Stomach (tissue), 9 donors: ENCODE results near the gene HOXD8. TPM values are rescaled to one million over a fixed set of nuclear protein-coding genes. Genes with fewer than 3 reads are reported as not detected.
A peak's percentile ranks its signal among the peaks of the same experiment; 100 is the strongest.

Experiments
- DNase-seq, 2 donors: peaks; one replicate each; pipeline versions ENCODE4 v3.0.0 to v3.0.0-alpha.2; 2013 to 2019
- H3K27ac ChIP-seq, 5 donors: fragments of 200-600 bp in 4 of 5; sonication (generic) in 4 of 5; one replicate each; pipeline ENCODE4 v1.5.1; 2013 to 2019; ENCODE audit warnings: mild to moderate bottlenecking in 1 of 5, moderate library complexity in 1 of 5
- H3K27me3 ChIP-seq, 3 donors: fragments of 200-600 bp; sonication (generic); one replicate each; pipeline ENCODE4 v1.5.1; 2017 to 2019; ENCODE audit warnings: mixed run types in 1 of 3
- H3K36me3 ChIP-seq, 4 donors: fragments of 200-600 bp; sonication (generic); 1 replicate in 3 of 4; 2 replicates in 1 of 4; pipeline ENCODE4 v1.5.1; 2016 to 2019
- H3K4me1 ChIP-seq, 4 donors: fragments of 200-600 bp; sonication (generic); one replicate each; pipeline ENCODE4 v1.5.1; 2016 to 2019
- H3K4me3 ChIP-seq, 4 donors: fragments of 200-600 bp; sonication (generic) in 3 of 4; one replicate each; pipeline ENCODE4 v1.5.1; 2016 to 2019; ENCODE audit warnings: mild to moderate bottlenecking in 1 of 4
- H3K9me3 ChIP-seq, 4 donors: fragments of 200-600 bp; sonication (generic); one replicate each; pipeline ENCODE4 v1.5.1; 2016 to 2019
- CTCF ChIP-seq, 7 experiments: fragments of 450-650 bp in 4 of 7; fragments of 200-600 bp in 3 of 7; sonication (generic) in 3 of 7; IDR thresholded peaks; one replicate each; pipeline ENCODE4 v1.5.1; 2016 to 2019; ENCODE audit warnings: antibody characterized with exemption in 7 of 7, control low read depth in 2 of 7, mild to moderate bottlenecking in 1 of 7
- EP300 ChIP-seq: sonication (generic); formaldehyde crosslinking; IDR thresholded peaks from one replicate; pipeline ENCODE4 v1.6.1; 2017; ENCODE audit warnings: antibody characterized with exemption
- POLR2A ChIP-seq, 4 donors: fragments of 450-650 bp; IDR thresholded peaks; one replicate each; pipeline ENCODE4 v1.6.1; 2016; ENCODE audit warnings: antibody characterized with exemption in 4 of 4, control low read depth in 2 of 4, mild to moderate bottlenecking in 1 of 4, moderate library complexity in 1 of 4
- POLR2AphosphoS5 ChIP-seq, 3 donors: sonication (generic); formaldehyde crosslinking; IDR thresholded peaks; one replicate each; pipeline ENCODE4 v1.6.1; 2016; ENCODE audit warnings: antibody characterized with exemption in 3 of 3
- WGBS, 5 donors: extraction: QIAGEN DNeasy Blood & Tissue Kit in 3 of 5; methylation state at CpG; one replicate each; pipeline versions ENCODE4 v1.1.5 to v1.1.7; 2013 to 2018; 5-methylcytosine and 5-hydroxymethylcytosine counted together
- intact Hi-C: fragments of 100-400 bp; cut with DNase I; formaldehyde crosslinking; loops from one replicate; pipeline ENCODE4 v1.15.1; 2023; ENCODE audit warnings: low total_unique reads
- polyA plus RNA-seq, 3 donors: library from polyadenylated mRNA; stranded (reverse); fragments of 200-250 nt; gene quantifications; one replicate each; pipeline ENCODE4 v1.2.3, GENCODE V29; 2013
- total RNA-seq, 5 donors: library from RNA; depleted of rRNA; stranded (reverse); fragments of >200 nt; gene quantifications; one replicate each; pipeline versions ENCODE4 v1.1.0 to v1.2.3, GENCODE V29; 2014 to 2016
- donor health status: healthy with polysubstance abuse.
- donor health status: Bipolar disorder and iron deficiency.
- donor health status: healthy.

The HOXD8 gene
- total and polyA plus RNA-seq, 8 donors: 0.58 to 15.9 (median 1.8) TPM; not detected in 2

GRCh38 chr2:176087330-176088047, 42.0 kb upstream of the HOXD8 start:
- WGBS, 5 donors: 21 to 30% (median 25%) methylated on average over 24 to 29 of the region's 29 CpGs
- peaks cover 11 to 58% (median 42%) of the 10 kb centered on the region in 4 donors for H3K4me1 ChIP-seq
- H3K36me3 ChIP-seq: no peaks in the 10 kb centered on the region
- peaks cover under 1 to 30% (median 9%) of the 10 kb centered on the region in 4 donors for H3K9me3 ChIP-seq
- no peak for TF ChIP-seq POLR2AphosphoS5 (IDR thresholded peaks at IDR 0.05)
- no peak for TF ChIP-seq EP300
- TF ChIP-seq POLR2A (IDR thresholded peaks at IDR 0.05): no peak
- no peak for TF ChIP-seq CTCF (IDR thresholded peaks at IDR 0.05)
- peak overlapping the region in 3 of 4 donors; percentile 12 to 50 (median 22) for H3K4me3 ChIP-seq
- DNase-seq: no peak
- H3K27ac ChIP-seq: no peak overlapping the region
- peaks cover 52 to 100% (median 100%) of the 10 kb centered on the region in 3 donors for H3K27me3 ChIP-seq
- intact Hi-C loops: no loop called here

GRCh38 chr2:176088048-176088936, 41.2 kb upstream of the HOXD8 start:
- Histone ChIP-seq H3K4me1 (peaks cover 19 to 58% (median 45%) of the 10 kb centered on the region in 4 donors), H3K36me3 (no peaks in the 10 kb centered on the region), H3K9me3 (peaks cover 0 to 28% (median 6%) of the 10 kb centered on the region in 4 donors), H3K27ac (no peak overlapping the region), H3K27me3 (peaks cover 52 to 100% (median 100%) of the 10 kb centered on the region in 3 donors), H3K4me3 (peak overlapping the region; percentile 12 to 50 (median 19))
- DNase-seq: peak; percentile 54 to 83
- 4 to 8% (median 6%) methylated on average over 34 to 49 of the region's 49 CpGs for WGBS, 5 donors
- TF ChIP-seq POLR2AphosphoS5 (IDR thresholded peaks at IDR 0.05) (no peak), CTCF (IDR thresholded peaks at IDR 0.05) (peak in 5 of 7 experiments; percentile 35 to 73 (median 62))
- intact Hi-C loops: no loop called here

GRCh38 chr2:176088937-176089842, 40.3 kb upstream of the HOXD8 start:
- whole genome bisulfite sequencing, 5 donors: 5 to 10% (median 7%) methylated on average over 6 of the region's 6 CpGs

More at GRCh38 chr2:176088937-176089842, 40.3 kb upstream of the HOXD8 start:
- Histone ChIP-seq H3K27me3 (peaks cover 52 to 100% (median 100%) of the 10 kb centered on the region in 3 donors), H3K4me3 (no peak overlapping the region), H3K9me3 (peaks cover 0 to 24% (median 4%) of the 10 kb centered on the region in 4 donors), H3K36me3 (no peaks in the 10 kb centered on the region), H3K4me1 (peaks cover 19 to 58% (median 47%) of the 10 kb centered on the region in 4 donors), H3K27ac (no peak overlapping the region)
- no peak for TF ChIP-seq POLR2A (IDR thresholded peaks at IDR 0.05)
- TF ChIP-seq EP300: no peak
- no peak for TF ChIP-seq POLR2AphosphoS5 (IDR thresholded peaks at IDR 0.05)
- no peak for TF ChIP-seq CTCF (IDR thresholded peaks at IDR 0.05)
- DNase-seq: no peak
- intact Hi-C loops: no loop called here
